Upper lobe of left lung (tissue), 4 donors: ENCODE data around the gene RSPH9.

Source experiments
- POLR2A ChIP-seq, 4 donors: fragments of 450-650 bp; IDR thresholded peaks; one replicate each; pipeline ENCODE4 v1.5.1; 2016 to 2017; ENCODE audit warnings: antibody characterized with exemption in 4 of 4, mild to moderate bottlenecking in 2 of 4
- TF ChIP-seq, protein P1 (sequence below), 6 experiments: fragments of 450-650 bp in 4 of 6; fragments of 200-600 bp in 2 of 6; sonication (generic) in 2 of 6; IDR thresholded peaks; one replicate each; pipeline ENCODE4 v1.5.1; 2016 to 2019; ENCODE audit warnings: antibody characterized with exemption in 6 of 6

DNA sequence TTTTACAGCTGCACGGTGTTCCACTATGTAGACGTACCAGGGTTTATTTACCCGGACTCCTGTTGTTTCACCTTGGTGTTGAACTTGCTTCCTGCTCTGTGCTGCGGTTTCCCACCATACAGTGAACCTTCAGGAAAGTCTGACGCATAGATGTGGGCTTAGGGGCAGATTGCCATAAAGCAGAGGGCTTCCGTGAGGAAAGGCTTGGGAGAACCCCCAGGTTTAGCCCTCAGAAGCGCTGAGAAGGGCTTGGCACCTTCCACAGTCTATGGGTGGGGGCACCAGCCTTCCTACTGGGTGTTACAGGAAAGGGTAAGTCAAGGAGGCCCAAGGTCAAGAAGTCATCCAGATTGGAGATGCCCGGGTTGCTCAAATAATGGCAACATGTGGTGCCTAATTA is 62.0 kb downstream of the RSPH9 start:
- TF ChIP-seq, protein P1, sequence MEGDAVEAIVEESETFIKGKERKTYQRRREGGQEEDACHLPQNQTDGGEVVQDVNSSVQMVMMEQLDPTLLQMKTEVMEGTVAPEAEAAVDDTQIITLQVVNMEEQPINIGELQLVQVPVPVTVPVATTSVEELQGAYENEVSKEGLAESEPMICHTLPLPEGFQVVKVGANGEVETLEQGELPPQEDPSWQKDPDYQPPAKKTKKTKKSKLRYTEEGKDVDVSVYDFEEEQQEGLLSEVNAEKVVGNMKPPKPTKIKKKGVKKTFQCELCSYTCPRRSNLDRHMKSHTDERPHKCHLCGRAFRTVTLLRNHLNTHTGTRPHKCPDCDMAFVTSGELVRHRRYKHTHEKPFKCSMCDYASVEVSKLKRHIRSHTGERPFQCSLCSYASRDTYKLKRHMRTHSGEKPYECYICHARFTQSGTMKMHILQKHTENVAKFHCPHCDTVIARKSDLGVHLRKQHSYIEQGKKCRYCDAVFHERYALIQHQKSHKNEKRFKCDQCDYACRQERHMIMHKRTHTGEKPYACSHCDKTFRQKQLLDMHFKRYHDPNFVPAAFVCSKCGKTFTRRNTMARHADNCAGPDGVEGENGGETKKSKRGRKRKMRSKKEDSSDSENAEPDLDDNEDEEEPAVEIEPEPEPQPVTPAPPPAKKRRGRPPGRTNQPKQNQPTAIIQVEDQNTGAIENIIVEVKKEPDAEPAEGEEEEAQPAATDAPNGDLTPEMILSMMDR (IDR thresholded peaks at IDR 0.05): no peak
- TF ChIP-seq POLR2A (IDR thresholded peaks at IDR 0.05): no peak
